Fibroblast of the aortic adventitia (primary cell): Measurements from ENCODE around the gene DNM2. TPM values are rescaled to one million over a fixed set of nuclear protein-coding genes. Genes with fewer than 3 reads are reported as not detected.

Experiments
- DNase-seq: peaks from one replicate; pipeline ENCODE4 v3.0.0-alpha.2; 2010; ENCODE audit warnings: low read depth
- H3K4me3 ChIP-seq: 2 replicates; pipeline ENCODE4 v1.5.1; 2011; ENCODE audit warnings: low read depth, mild to moderate bottlenecking, control low read depth, low read length, moderate library complexity
- total RNA-seq: library from RNA; depleted of rRNA; stranded (reverse); fragments of >200 nt; gene quantifications from 2 replicates; pipeline ENCODE4 v1.2.3, GENCODE V29; 2012; ENCODE audit warnings: low replicate concordance
- TF ChIP-seq, protein P1 (sequence below): IDR thresholded peaks from 2 replicates; pipeline ENCODE4 v1.5.1; 2011; ENCODE audit warnings: mild to moderate bottlenecking, low read length, control low read depth, inconsistent platforms; ENCODE audit not compliant: insufficient read depth

Gene DNM2
- total RNA-seq, 1 donor: 83.2 TPM

DNA sequence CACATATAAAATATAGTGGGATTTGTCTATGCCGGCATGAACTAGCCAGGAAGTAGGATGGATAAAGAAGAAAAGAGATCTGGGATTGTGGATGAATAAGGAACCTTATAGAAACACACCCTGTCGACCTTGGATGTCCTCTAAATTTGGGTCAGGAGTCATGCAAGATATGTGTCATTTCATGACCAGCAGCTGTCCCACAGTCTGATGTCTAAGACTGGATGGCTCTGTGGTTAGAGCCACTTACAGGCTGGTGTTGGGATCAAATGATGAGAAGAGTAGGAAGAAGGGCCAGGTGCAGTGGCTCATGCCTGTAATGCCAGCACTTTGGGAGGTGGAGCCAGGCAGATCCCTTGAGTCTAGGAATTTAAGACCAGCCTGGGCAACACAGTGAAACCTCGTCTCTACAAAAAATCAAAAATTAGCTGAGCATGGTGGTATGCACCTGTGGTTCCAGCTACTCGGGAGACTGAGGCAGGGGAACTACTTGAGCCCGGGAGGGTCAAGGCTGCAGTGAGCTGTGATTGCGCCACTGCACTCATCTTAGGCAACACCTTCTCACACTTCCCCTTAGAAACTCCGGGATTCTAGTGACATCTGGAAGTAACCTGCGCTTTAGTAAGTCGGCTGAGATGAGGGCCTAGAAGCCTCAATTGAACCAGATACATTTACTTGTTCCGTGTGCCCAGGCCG is 87.3 kb downstream of the DNM2 start:
- TF ChIP-seq, protein P1, sequence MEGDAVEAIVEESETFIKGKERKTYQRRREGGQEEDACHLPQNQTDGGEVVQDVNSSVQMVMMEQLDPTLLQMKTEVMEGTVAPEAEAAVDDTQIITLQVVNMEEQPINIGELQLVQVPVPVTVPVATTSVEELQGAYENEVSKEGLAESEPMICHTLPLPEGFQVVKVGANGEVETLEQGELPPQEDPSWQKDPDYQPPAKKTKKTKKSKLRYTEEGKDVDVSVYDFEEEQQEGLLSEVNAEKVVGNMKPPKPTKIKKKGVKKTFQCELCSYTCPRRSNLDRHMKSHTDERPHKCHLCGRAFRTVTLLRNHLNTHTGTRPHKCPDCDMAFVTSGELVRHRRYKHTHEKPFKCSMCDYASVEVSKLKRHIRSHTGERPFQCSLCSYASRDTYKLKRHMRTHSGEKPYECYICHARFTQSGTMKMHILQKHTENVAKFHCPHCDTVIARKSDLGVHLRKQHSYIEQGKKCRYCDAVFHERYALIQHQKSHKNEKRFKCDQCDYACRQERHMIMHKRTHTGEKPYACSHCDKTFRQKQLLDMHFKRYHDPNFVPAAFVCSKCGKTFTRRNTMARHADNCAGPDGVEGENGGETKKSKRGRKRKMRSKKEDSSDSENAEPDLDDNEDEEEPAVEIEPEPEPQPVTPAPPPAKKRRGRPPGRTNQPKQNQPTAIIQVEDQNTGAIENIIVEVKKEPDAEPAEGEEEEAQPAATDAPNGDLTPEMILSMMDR: no peak
- DNase-seq: no peak
- H3K4me3 ChIP-seq: no peak overlapping the region

DNA sequence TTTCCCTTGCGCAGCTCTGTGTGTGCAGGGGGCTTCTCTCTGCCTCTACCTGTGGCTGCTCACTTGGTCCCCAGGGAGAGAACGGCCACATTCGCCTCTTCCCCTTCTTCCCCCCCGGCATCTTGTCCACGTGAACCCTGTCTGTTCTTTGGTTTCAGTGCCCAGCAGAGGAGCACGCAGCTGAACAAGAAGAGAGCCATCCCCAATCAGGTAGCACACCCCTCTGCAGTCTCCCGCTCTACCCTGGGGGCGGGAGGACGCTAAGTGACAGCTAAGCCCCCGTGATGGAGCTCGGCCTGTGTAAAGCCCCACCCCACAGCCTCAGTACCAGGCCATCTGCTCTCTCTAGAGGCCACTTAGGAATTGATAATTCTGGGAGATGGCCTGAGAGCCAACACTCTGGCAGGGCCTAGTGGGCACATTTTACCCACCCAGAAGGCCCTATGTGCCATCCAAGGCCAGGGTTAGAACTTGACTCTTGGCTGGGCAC is 87.9 kb downstream of the DNM2 start:
- no peak for DNase-seq
- TF ChIP-seq, protein P1: no peak
- no peak overlapping the region for H3K4me3 ChIP-seq

DNA sequence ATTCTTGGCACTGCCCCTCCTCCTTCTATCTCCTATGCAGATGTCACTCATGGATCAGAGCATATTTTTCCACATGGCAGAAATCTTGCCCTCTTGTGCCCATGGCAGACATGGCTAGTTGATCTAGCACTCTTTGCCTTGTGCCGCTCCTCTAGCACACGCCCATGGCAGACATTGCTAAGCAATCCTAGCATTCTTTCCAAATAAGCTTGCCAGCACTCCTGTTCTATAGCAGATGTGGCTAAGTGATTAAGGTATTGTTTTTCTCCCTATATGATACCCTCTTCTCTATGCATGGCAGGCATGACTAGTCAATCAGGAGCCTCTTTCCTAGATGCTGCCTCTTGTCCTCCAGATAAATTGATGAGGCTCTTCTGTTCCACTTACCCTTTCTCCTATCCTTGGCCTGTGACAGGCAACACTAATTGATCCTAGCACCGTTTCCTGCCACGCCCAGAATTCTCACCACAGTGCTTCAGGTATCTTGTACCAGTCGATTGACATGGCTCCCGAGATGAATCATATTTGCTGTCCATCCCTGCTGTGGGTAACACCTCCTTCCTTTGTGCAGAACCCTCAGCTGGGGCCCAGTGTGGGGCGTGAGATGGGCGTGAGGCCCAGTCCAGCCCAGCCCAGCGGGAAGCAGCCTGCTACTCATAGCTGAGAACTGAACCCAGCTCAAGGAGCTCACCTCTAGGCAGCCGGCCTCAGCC is 91.2 kb downstream of the DNM2 start:
- DNase-seq: peak; percentile 43
- no peak overlapping the region for H3K4me3 ChIP-seq
- TF ChIP-seq, protein P1: no peak

DNA sequence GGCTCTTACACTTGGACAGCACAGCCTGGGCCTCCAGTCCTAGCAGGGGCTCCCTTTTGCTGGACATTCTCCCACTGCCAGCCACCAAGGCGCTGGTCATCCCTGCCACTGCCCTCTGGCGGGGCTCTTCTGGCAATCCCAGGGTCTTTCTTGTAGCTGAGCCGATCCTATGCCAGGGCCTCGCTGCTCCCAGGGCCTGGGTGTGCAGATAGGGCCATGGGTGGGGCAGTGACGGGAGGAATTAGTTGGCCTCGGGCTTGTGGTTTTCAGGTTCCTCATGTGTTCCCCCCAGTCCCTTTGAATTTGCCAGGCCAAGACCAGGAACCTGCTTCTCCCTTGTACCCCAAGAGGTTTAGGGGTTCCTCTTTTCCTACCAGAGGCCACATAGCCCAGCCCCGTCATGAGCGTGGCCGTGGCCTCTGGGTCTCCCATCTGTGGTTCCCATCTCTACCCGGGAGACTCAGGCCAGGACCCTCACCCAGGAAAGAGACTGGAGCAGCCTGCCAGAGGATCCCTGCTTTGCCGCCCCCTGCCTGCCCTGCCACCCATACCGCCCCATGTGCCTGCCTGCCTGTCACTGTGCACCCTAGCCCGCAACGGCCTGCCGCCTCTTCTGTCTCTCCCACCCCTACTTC is 91.9 kb downstream of the DNM2 start:
- no peak for DNase-seq
- H3K4me3 ChIP-seq: no peak overlapping the region
- TF ChIP-seq, protein P1: no peak

DNA sequence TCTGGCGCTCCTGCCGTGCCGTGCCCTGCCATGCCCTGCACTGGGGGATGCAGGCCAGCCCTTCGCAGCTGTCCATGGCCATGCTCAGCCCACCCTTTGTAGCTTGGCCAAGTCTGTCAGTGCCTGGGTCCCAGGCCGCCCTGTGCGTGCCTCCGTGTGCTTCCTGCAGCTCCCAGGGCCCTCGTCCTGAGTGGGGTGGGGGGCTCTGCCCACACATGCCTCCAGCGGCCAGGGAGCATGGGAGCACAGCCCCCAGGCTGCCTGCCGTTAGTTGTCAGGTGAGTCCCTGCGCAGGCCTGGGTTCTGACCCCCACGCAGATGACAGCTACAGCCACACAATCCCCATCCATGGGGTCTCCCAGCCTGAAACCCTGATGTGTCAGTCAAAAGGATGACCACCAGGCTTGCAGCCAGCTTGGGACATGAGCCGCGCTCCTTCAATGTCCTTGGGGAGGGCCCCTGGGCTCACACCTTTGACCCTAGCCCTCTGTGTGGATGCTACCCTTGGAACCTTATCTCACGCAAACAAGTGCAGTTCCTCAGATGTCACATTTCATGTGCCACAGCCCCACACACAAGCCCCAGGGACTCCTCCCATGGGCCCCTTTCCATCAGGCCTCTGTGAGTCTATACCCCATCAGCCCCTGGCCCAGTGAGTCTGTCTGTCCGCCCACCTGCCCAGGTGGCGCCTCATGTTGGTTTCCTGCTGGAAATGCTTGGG is 93.7 kb downstream of the DNM2 start:
- no peak for DNase-seq
- no peak overlapping the region for H3K4me3 ChIP-seq
- TF ChIP-seq, protein P1: no peak

DNA sequence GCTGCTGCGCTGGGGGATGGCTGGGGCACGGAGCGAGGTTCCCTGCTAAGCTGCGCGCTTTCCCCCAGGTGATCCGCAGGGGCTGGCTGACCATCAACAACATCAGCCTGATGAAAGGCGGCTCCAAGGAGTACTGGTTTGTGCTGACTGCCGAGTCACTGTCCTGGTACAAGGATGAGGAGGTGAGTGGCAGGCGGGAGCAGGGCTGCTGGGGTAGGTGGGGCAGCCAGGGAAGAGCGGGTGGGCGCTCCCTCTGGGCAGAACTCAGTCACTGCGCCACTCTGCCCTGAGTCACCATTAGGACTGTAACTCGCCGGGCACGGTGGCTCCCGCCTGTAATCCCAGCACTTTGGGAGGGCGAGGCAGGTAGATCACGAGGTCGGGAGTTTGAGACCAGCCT is 94.3 kb downstream of the DNM2 start:
- no peak overlapping the region for H3K4me3 ChIP-seq
- TF ChIP-seq, protein P1: no peak
- no peak for DNase-seq
